Measurements from ENCODE around the gene ASB2.

The ASB2 gene

GRCh38 chr14:93950948-93951634 is 25.3 kb downstream of the ASB2 start:
- DNase-seq (ENCODE audit: low spot score): no peak

- no peak for DNase-seq (ENCODE audit: low spot score)
These were observed 26.8 kb downstream of the ASB2 start for GRCh38 chr14:93949511-93950075.

- no peak for DNase-seq (ENCODE audit: low spot score)
These were observed 29.1 kb downstream of the ASB2 start for GRCh38 chr14:93947282-93947681.

GRCh38 chr14:93946541-93947090 is 29.8 kb downstream of the ASB2 start:
- DNase-seq (ENCODE audit: low spot score): no peak

- no peak for DNase-seq (ENCODE audit: low spot score)
These were observed 30.3 kb downstream of the ASB2 start for GRCh38 chr14:93946104-93946503.

DNA sequence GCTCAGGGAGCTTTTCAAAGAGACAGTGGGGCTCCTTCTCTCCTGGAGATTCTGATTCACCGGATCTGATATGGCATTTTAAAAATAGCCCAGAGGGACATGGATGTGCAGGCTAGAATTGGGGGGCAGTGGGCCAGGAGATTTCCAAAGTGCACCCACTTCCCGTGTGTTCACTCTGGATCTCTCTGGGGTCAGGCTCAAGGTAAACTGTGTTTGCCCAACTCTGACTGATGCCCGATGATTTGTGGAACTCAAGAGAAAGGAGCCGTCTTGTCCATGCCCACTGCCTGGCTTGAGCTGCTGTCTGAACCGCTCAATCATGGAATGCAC is 31.3 kb downstream of the ASB2 start:
- DNase-seq (ENCODE audit: low spot score): no peak

DNA sequence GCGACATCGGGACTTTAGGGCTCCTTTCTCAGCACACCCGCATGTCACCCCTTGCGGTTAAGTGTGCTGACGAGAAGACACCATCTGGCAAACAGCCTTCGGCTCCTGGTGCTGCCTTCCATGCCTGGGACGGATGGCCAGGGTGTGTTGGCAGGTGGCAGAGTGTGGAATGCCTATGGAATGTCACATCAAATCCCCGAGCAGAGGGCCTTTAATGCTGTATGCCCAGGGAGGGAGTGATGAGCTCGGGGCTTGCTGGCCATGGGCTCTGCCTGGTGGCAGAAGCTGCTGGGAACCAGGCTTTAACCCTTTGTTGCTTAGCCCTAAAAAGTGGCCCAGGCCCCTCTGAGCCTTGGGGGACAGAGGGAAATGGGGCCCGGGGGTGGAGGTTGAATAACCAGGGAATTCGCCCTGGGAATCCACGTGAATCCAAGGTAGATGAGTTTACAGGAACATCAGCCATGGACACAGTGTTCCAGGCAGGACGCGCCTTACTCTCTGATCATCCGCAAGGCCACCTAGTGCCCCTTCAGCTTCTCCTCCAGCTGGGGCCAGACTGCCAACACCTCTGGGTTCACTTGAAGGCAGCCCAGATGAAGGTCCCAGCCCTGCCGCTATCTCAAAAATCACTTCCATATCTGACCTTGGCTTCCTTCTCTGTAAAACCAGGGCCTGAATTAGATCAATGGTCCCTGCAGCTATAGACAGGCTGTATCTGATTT is 31.9 kb downstream of the ASB2 start:
- no peak for DNase-seq (ENCODE audit: low spot score)

DNA sequence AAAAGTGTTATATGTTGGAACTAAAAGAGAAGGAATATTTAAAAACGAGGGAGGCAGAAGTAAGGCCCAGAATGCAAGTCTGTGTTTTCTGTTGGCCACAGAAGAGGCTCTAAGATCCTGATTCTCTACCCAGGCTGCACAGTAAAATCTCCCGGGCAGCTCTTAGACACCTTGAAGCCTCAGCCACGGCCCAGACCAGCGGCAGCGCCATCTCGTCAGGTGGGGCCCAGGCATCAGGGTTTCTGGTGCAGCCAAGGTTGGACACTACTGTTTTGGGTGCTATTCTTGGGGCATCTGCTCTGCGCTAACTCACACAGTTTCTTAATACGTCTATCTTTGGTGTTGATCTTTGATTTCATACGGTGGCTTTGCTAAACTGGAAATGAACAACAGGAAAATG is 32.4 kb downstream of the ASB2 start:
- no peak for DNase-seq (ENCODE audit: low spot score)

- no peak for DNase-seq (ENCODE audit: low spot score)
These were observed 33.3 kb downstream of the ASB2 start for GRCh38 chr14:93943052-93943451.

DNA sequence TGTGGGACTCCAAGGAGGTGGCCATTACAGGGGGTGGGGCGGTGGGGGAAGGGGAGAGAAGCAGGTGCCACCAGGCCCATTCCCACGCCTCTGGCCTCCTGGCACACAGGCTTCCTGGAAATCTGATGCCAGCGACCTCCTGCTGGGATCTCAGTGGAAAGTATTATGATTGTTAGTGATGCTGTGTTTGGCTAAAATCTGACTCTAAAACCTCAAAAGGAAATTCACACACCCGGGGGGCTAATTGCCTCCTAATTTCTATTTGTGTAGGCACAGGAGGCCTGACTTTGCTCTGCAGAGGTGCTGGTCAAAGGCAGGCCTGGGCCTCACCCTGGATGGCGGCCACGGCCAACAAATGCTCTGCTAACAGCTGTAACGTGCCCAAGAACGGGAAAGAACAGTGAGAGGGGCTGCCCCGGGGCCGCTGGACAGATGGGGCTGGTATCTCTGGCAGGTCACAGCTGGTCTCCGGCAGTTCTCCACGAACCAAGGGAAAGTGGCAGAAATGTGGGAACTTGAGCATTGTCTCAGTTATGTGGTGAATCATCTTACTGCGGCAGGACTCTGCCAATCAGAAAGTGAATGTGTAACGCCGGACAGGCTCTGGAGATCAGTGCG is 35.0 kb downstream of the ASB2 start:
- DNase-seq (ENCODE audit: low spot score): no peak

- DNase-seq (ENCODE audit: low spot score): no peak
These were observed 35.9 kb downstream of the ASB2 start for GRCh38 chr14:93940437-93940836.

GRCh38 chr14:93939304-93940229 is 36.8 kb downstream of the ASB2 start:
- peak; percentile 91 for DNase-seq (ENCODE audit: low spot score)

- DNase-seq (ENCODE audit: low spot score): no peak
These were observed 37.5 kb downstream of the ASB2 start for GRCh38 chr14:93938751-93939303.

- DNase-seq (ENCODE audit: low spot score): no peak
These were observed 38.9 kb downstream of the ASB2 start for GRCh38 chr14:93937519-93937918.

DNA sequence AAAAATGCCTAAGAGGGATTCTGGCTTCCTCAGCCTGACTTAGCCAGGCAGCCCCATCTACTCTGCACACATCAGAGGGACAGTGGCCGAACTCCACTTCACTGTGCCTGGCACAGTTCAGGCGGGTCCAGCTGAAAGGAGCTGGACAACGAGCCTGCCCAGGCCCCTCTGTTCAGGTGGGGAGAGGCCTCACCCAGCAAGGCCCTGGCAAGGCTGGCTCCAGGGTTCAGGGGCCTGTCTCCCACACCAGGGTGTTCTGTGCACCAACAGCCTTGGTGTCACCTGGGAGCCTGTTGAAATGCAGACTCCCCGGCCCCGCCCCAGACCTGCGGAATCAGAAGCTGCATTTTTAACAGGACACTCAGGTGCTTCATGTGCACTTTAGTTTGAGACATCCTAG is 39.4 kb downstream of the ASB2 start:
- no peak for DNase-seq (ENCODE audit: low spot score)

DNA sequence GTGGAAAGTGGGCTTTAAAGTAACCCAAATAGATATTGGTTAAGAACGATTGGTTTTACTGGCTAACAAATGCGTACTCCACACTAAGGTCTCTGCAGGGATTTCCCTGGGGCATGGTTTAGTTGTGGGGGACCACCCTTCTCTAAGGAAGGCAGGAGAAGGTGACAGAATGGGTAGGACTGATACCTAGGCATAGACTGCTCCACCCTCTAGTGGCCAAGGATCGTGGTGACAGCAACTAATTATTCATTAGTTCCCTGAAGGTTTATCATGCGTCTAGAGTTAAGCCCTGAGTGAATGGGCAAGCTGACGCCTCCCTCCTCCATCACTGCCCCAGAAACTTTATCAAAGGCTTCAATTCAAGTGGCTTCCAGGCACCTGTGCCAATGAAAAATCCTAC is 40.1 kb downstream of the ASB2 start:
- peak; percentile 20 for DNase-seq (ENCODE audit: low spot score)

- DNase-seq (ENCODE audit: low spot score): no peak
These were observed 41.2 kb downstream of the ASB2 start for GRCh38 chr14:93935213-93935612.

DNA sequence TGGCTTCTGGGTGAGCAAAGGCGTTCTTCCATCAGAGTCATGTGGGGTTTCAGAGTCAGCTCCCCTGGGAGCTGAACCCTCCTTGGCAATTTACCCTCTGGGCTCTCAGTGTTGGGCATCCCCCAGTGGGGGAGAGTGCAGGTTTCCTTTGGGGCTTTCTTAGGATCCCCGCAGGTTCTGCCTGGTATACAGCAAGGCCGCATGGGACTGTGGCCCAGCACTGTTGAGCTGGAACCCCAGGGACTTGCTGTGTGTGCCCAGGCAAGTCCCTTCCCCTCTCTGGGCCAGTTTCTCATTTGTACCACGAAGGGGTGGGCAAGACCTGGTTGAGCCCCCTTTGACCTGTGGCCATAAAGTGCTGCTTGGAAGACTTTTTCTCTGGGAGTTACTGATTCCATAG is 43.7 kb downstream of the ASB2 start:
- DNase-seq (ENCODE audit: low spot score): no peak

DNA sequence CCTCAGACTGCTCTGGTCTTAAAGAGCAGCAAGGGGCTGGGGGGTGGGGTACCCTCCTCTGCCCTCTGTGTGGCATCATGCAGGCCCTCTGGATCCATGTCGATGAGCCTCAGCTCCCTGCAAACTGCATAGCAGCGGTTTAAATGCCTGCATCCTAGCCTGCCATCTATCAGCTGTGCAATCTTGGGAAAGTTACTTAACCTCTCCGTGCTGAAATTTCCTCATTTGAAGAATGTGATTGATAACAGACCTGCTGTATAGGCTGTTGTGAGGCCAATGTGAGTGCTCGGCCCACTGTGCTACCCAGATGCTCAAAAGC is 45.4 kb downstream of the ASB2 start:
- no peak for DNase-seq (ENCODE audit: low spot score)

GRCh38 chr14:93930296-93930988 is 45.9 kb downstream of the ASB2 start:
- no peak for DNase-seq (ENCODE audit: low spot score)

- DNase-seq (ENCODE audit: low spot score): no peak
These were observed 46.7 kb downstream of the ASB2 start for GRCh38 chr14:93929657-93930056.
